Measurements from ENCODE around the gene TIMM29.

DNA sequence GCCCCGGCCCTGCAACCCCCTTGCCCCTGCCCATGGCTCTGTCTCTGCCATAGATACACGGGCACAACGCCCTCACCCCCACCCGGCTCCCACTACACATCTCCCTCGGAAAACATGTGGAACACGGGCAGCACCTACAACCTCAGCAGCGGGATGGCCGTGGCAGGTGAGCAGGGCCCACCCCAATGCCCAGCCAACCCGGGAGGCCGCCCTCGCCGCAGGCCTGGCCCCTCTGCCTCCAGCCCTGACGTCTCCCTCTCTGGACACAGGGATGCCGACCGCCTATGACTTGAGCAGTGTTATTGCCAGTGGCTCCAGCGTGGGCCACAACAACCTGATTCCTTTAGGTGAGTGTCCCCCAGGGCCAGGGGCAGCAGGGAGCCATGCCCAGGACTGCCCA is 7.8 kb upstream of the TIMM29 start:
- TF ChIP-seq POLR2A (IDR thresholded peaks at IDR 0.05) (no peak), CTCF (IDR thresholded peaks at IDR 0.05) (no peak)

Measured in uterus (tissue), 2 donors.